Retina (tissue), 1 donor: ENCODE results near the gene SLC25A26.
"Not testable (repeated sequence)": the region's sequence is repeated elsewhere in the genome, so short reads cannot be mapped to it uniquely, and the experiment has no call there.

ENCODE experiments used
- DNase-seq: peaks from one replicate; pipeline ENCODE4 v3.0.0-alpha.2; 2016

Gene SLC25A26, protein sequence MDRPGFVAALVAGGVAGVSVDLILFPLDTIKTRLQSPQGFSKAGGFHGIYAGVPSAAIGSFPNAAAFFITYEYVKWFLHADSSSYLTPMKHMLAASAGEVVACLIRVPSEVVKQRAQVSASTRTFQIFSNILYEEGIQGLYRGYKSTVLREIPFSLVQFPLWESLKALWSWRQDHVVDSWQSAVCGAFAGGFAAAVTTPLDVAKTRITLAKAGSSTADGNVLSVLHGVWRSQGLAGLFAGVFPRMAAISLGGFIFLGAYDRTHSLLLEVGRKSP

DNA sequence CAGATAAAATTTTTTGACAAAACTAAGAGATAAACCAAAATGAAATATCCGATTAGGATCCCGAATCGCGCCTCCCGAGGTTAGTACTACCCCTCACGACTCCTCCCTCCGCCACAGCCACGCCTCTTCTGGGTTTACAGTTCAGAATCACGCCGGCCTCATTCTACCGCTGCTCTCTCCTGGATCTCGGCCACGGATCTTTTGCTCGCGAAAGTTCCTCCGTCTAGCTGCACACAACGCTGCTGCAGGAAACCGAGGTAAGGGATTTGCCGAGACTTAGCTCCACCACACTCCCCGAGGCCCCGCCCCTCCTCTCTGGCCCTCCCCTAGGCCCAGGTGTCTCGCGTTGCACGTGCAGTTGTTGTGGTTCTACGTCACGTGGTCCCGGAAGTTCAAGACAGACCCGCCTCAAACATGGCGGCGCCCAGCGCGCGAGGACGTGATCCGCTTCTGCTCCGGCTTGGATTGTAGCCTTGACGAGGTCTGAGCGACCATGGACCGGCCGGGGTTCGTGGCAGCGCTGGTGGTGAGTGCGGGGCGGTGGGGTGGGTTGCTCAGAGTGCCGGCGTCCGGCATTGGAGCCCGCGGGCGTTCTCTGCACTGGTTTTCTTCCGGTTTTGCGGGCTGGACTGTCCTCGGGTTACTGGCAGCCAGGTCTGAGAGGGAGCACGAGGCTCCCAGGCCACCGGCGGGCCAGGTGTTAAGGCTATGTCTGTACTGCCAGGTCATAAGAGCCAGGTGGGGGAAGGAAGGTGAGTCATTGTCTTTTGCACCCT is at the start of gene SLC25A26:
Gene SLC25A26, plus strand, starts transcription at position 400 of the 776 bp plus-strand sequence. Its CDS starts 94 bp downstream, at position 494.
- peak; percentile 93 for DNase-seq

DNA sequence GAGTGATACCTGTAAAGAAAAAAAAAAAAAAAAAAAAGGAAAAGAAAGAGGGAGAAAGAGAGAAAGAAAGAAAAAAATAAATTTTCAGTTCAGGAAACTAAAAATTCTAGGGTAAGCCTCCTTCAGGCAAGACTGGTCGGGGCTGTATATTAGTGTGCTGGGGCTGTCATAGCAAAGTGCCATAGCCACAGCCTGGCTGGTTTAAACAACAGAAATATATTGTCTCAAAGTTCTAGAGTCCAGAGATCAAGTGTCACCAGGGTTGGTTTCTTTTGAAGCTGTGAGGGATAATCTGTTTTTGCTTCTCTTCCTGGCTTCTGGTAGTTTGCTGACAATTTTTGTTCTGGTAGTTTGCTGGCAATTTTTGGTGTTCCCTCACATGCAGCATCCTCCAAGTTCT is 48.4 kb upstream of the SLC25A26 start:
- no peak for DNase-seq

DNA sequence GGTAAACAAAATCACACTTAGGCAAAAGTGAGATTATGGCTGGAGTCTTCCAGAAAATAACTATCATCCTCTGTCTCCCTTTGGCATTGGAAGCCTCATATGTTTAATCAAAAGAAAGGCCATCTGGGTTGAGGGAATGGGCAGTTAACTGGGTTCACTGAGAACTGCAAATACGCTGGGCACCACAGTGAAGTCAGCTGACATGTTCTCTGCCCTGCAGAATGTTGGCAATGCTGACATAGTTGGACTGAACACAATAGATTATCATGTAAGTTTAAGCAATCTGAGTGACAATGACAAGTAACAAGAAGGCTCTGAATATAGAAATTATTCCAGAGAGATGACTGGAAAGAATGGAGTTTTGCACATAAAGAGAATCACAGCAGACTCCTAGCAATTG is 43.8 kb upstream of the SLC25A26 start:
- DNase-seq, result no peak

DNA sequence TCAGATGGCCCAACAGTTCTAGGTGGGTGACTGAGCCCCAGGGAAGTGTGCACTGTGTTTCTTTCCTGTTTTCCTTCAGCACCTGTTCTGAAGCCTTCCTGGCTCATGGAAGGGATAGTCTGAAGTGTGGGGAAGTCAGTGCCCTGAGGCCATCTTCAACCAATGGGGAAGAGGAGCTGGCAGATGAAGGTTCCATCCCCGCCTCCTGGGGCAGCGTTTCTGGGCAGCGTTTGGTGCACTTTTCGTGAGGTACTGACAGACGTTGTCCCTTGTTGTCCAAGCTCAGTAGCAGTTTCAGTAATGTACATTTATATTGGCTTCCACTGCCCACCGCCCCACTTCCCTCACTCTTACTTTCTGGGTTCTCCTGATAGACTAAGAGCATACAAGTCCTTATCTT is 42.6 kb upstream of the SLC25A26 start:
- no peak for DNase-seq

DNA sequence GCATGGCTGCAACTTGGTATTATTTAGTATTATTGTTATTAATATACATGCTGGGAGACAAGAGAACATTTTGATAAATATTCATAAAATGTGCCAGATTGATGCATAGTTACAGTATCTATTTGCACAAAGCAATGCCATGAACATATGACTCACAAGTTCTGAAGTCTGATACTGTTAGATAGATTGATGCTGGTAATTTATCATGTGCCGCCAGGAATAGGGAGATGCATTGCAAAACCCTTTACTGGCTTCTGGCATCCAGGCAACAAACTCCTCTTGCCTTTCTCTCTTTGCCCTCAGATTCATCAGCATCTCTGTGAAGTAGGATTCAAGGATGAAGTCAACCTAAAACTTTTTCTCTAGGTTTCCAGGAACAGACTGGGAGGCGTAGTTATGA is 41.0 kb upstream of the SLC25A26 start:
- no peak for DNase-seq

DNA sequence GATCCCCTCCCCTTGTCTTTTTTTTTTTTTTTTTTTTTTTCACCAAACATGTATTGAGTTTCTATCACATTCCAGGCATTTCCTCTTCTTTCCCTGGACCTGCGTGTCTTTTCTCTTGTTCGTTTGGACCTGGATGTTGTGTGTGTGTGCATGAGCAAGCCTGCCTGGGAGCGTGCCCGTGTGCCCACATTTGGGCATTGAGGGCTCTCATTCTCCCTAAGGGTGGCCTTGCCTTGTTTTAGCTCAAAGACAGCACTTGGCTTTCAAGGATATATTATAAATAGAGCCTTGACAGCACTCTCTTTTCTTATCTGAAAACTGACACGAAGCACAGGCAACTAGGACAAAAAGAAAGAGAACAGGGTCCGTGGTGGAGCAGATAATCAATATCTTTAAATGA is 39.0 kb upstream of the SLC25A26 start:
- DNase-seq, result no peak

DNA sequence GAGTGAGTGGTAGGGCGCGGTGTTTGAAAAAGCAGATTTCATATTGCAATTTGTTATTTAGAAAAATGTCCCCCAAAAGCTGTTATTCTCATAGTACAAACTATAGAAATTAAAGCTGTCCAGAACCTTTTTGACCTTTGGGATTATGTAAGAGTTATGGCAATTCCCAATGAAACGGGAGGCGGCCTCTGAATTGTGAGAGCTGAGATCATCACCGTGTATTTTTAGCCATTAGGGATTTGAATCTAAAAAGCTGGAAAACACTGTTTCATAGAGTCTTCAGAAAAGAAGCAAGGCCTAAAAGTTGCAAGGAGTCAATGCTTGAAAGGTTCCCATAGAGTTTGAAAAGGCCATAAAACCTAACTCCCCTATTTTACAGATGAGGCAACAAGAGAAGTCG is 38.6 kb upstream of the SLC25A26 start:
- no peak for DNase-seq

DNA sequence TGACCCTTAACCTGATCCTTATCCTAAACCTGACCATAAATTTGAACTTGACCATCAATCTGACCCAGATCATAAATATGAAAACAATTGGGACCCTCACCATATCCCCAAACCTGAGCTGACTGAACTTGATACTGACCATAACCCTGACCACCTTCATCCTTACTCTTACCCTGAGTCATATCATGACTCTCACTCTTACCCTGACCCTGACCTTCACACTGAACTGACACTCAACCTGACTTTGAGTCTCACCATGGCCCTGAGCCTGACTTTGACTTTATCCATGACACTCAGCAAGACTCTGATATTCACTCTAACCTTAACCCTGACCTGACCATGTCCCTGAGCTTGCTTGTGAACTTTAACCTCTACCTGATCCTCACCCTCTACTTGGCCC is 34.3 kb upstream of the SLC25A26 start:
- no peak for DNase-seq

DNA sequence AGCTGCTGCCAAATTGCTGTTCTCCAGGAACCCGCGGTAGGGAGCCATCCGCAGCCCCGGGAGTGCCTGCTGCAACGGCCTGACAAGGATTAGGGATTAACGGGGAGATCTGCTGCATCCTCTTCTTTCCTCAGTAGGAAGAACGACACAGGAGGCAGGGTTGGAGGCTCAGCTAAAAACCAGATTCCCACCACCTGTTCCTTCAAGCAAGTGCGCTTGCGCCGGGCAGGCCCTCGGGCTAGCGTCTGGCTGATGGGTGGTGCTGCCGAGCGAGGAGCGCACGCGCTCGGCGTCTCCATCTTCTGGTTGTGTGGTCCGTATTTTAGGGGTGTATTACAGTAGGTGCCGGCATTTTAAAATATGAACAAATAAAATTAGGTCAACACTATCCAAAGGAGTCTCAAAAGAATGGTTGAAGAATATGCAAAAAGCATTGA is 25.4 kb upstream of the SLC25A26 start:
- DNase-seq, result peak; percentile 82

DNA sequence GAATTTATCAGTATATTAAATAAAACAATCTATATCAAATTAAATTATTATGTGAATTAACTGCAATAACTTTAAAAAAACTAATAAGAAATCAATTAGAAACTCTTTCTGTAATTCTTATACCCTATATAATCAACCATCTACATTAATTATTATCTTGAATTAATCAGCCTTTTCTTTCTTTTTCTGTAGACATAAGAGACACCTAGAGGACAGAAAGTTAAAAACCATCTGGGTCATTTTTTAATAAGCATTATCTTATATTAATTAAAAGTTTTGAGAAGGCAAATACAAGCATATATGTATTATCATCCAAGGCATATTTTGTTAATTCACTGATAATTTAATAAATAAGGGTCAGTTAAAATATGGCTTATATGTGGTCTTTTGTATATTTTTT is 24.2 kb upstream of the SLC25A26 start:
- no peak for DNase-seq

DNA sequence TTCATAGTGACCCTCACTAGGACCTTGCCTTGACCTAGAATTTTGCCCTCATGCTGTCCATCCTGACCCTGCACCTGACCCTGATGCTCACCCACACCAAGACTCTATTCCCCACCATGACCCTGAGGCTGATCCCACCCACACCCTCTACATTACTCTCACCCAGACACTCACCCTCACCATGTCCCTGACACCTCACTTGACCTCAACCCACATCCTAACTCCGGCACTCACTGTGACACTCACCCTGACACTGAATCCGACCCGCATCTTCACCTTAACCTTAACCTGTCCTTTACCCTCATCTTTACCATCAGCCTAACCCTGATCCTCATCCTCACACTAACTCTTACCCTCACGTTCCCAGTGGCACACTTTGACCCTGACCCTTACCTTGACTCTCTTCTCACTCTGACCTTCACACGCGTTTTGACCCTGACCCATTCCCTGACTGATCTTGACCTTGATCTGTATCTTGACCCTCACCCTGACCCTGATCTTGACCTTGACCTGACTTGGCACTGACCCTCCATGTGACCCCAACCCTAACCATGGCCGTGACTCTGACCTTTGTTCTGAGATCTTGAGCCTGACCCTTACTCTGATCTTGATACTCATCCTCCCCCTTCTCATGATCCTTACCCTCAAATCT is 22.2 kb upstream of the SLC25A26 start:
- DNase-seq, result no peak

DNA sequence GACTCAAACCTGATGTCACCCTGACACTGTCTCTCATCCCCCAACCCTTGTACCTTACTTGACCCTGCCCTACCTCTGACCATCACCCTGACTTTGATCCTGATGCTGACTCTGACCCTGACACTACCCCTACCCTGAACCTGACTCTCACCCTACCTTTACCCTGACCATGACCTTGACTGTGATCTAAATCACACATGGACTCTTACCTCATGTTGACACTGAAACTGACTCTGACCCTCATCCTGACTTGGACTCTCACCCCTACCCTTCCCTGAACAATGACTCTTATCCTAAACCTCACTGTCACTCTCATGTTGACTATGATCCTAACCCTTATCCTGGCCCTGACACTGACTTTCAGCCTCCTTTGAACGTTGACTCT is 21.7 kb upstream of the SLC25A26 start:
- no peak for DNase-seq

DNA sequence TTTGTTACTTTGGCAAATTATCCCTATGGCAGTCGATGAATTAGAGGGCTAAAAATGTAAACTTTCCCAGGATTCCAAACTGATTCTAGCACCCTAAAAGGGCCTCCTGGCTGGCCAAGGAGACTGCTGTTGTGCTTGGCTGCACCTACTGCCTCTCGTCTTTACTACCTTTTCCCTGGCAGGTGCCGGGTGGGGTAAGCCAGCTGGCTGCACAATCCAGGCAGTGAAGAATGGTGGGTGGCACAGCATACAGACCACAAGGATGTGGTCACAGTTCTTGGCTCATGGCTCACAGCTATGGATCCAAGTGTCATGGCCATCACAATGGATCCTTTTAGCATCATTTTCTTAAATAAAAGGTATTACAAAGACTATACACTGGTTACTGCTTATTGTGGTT is 20.7 kb upstream of the SLC25A26 start:
- no peak for DNase-seq

DNA sequence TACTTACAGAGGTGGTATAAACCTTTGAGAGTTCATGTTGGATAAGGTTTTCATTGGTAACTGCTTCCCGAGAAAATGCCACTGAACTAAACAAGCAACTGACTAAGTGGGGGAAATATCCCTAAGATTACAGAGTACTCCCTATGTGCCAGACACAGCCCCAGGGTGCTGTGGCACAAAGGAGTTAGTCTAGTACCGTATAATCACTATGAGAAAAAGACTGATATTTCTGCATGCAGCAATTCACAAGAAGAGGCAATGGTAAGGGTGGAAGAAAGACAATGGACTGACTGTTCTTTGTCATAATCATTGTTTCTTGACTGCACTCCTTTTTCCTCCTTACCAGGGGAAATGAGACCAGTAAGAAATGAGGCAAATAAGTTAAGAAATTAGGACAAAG is 20.0 kb upstream of the SLC25A26 start:
- no peak for DNase-seq

DNA sequence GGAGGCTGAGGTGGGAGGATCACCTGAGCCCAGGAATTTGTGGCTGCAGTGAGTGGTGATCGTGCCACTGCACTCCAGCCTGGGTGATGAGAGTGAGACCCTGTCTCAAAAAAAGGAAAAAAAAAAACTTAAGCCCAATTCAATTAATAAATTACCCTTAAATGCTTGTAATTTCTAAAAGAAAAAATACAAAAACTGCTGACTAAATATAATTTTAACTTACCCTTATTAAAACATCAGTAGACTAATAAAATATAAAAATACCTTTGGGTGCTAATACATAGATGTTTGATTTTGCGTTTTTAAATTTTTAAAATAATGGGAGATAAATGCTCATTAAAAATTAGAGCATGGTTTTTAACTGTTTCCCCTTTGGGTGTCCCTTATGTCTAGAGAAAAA is 17.5 kb upstream of the SLC25A26 start:
- no peak for DNase-seq

DNA sequence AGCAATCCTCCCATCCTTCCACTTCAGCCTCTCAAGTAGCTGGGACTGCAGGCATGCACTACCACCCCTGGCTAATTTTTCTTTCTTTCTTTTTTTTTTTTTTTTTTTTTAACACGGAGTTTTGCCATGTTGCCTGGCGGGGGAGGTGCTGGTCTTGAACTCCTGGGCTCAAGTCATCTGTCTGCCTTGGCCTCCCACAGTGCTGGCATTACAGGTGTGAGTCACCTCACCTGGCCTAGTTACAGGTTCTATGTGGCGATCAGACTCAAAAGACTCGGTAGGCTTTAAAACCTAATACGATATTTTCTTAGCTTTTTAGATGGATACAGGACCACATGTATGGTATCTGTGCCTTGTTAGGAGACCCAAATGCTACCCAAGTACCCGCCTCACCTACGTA is 14.0 kb upstream of the SLC25A26 start:
- no peak for DNase-seq

DNA sequence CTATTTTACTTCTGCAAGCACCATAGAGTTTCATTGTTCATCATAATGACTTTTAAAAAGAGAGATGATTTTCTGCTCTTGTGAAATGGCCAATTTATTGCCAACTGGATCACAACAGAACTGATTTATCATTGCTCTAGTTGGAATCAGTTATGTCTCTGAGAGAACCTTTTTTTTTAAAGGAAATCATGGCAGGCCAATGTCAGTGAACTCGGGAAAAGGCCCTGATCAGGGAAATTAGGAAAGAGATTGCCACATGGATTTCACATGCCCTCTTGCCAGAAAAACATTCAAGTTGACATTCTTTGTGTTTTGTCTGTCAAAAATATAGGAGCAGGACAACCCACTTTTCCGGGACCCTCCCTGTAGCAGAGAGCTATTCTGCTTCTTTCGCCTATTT is 12.6 kb upstream of the SLC25A26 start:
- DNase-seq, result no peak

DNA sequence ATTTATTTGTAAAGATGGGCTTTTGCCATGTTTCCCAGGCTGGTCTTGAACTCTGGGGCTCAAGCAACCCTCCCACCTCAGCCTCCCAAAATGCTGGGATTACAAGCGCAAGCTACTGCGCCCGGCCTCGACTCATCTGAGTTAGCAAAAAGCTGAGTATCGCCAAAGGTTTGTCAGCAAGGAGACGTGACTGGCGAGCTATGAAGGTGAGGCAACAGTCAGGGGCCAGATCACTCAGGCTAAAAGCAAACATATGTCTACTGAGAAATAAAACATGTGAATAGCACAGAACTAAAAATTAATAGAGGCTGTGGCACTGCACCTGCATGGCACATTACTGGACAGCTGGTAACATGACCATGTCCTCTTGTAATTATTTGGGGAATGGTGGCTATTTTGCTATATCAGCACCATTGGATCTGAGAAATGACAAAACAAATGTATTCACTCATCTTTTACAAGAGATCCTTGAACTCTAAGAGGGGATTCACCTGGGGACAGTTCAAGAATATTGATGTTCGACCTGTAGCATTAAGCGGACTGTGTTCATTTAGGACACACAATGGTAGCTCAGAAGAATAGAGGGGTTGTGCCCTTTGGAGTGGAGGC is 10.0 kb upstream of the SLC25A26 start:
- no peak for DNase-seq

DNA sequence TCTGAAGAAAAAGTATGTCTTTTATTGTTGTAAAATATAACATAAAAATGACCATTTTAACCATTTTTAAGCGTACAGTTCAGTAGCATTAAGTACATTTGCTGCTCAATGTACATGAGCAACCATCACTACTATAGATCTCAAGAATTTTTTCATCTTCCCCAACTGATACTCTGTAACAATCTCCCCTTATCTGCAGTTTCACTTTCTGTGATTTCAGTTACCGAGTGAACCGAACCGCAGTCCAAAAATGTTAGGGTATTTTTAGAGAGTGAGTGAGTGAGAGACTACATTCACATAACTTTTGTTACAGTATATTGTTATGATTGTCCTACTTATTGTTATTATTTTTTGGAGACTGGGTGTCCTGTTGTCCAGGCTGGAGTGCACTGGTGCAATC is 9.0 kb upstream of the SLC25A26 start:
- DNase-seq, result no peak

DNA sequence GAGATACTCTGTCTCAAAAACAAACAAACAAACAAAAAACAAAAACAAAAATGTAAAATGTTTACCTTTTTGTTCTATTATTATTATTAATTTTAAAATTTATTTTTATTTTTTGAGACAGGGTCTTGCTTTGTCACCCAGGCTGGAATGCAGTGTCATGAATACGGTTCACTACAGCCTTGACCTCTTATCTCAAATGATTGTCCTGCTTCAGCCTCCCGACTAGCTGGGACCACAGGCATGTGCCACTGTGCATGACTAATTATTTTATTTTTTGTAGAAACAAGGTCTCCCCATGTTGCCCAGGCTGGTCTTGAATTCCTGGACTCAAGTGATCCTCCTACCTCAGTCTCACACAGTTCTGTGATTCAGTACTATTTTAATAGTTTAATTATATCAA is 5.7 kb upstream of the SLC25A26 start:
- no peak for DNase-seq

DNA sequence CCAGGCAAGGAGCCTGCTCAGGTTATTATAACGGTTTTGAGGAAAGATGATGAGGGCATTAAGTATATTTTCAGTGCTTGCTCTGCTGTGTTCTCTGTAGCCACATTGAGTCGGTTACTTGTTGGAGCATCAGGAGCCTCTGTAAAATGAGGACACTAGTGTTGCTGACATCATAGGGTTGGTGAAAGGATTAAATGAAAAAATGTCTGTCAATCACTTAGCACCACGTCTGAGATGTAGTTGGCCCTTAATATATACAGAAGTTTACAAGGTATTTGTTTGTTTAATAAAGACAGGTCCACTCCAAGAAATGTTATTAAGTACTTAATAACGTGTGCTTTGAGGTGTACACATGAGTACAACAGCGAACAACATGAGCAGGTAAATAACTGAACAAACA is 735 bp upstream of the SLC25A26 start:
- DNase-seq, result no peak

DNA sequence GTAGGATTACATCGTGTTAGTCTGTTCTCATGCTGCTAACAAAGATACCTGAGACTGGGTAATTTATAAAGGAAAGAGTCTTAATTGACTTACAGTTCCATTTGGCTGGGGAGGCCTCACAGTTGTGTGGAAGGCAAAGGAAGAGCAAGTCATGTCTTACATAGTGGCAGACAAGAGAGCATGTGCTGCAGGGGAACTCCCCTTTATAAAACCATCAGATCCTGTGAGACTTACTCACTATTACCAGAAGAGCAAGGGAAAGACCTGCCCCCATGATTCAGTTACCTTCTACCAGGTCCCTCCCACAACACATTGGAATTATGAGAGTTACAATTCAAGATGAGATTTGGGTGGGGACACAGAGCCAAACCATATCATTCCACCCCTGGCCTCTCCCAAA is 3.4 kb downstream of the SLC25A26 start:
- no peak for DNase-seq

DNA sequence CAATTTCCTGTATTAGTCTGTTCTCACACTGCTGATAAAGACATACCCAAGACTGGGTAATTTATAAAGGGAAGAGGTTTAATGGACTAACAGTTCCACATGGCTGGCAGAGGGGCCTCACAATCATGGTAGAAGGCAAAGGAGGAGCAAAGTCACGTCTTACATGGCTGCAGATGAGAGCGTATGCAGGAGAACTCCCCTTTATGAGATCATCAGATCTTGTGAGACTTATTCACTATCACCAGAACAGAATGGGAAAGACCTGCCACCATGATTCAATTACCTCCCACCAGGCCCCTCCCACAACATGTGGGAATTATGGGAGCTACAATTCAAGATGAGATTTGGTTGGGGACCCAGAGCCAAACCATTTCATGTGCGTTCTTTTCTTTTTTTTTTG is 5.3 kb downstream of the SLC25A26 start:
- DNase-seq, result not testable (repeated sequence)

DNA sequence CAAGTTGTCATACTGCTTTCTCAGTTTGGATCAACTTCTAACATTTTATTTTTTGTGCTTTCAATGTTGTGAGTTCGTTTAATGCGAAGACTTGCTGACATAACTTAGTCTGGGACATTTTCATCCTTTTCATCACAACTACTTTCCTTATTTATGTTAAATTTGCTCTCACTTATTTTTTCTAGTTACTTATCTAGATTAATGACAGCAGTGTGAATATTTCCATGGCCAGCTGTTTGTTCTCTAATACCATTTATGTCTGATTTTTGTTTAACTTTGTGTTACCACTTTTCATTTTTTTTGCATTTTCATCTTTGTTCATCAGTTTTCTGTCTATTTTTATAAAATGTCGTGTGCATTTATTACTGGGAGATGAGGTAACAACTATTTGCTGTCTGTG is 6.2 kb downstream of the SLC25A26 start:
- no peak for DNase-seq
